H9 (cell line): Measurements from ENCODE around the gene BHLHE23. TPM values are rescaled to one million over a fixed set of nuclear protein-coding genes. Genes with fewer than 3 reads are reported as not detected.

Experiments used
- DNase-seq: peaks from one replicate; pipeline ENCODE4 v3.0.0-alpha.2; 2017
- H2AFZ ChIP-seq: one replicate; pipeline ENCODE4 v1.6.1; 2013; ENCODE audit warnings: mild to moderate bottlenecking, low read length, control low read depth, moderate library complexity
- H2AK5ac ChIP-seq: 2 replicates; pipeline ENCODE4 v1.6.1; 2013; ENCODE audit warnings: low read length, control low read depth, mixed read lengths; ENCODE audit not compliant: insufficient read length
- H2BK120ac ChIP-seq: one replicate; pipeline ENCODE4 v1.6.1; 2013; ENCODE audit warnings: low read depth, mild to moderate bottlenecking, low read length, control low read depth, inconsistent platforms; ENCODE audit not compliant: poor library complexity, severe bottlenecking
- H2BK12ac ChIP-seq: 2 replicates; pipeline ENCODE4 v1.6.1; 2013; ENCODE audit warnings: low read length, control low read depth, mixed read lengths, low read depth; ENCODE audit not compliant: insufficient read length
- H2BK15ac ChIP-seq: 2 replicates; pipeline ENCODE4 v1.6.1; 2013; ENCODE audit warnings: low read depth, low read length, control low read depth
- H2BK20ac ChIP-seq: one replicate; pipeline ENCODE4 v1.6.1; 2013; ENCODE audit warnings: low read depth, mild to moderate bottlenecking, low read length, control low read depth, inconsistent platforms; ENCODE audit not compliant: poor library complexity, severe bottlenecking
- H2BK5ac ChIP-seq: 2 replicates; pipeline ENCODE4 v1.6.1; 2013; ENCODE audit warnings: low read length, control low read depth, mixed read lengths; ENCODE audit not compliant: insufficient read length
- H3K14ac ChIP-seq: 2 replicates; pipeline ENCODE4 v1.6.1; 2013; ENCODE audit warnings: low read length, control low read depth; ENCODE audit not compliant: insufficient read depth
- H3K18ac ChIP-seq: 2 replicates; pipeline ENCODE4 v1.6.1; 2013; ENCODE audit warnings: low read depth, mild to moderate bottlenecking, mixed read lengths, low read length, control low read depth; ENCODE audit not compliant: insufficient read length
- H3K23ac ChIP-seq: 2 replicates; pipeline ENCODE4 v1.6.1; 2013; ENCODE audit warnings: low read length, control low read depth, mixed read lengths, low read depth; ENCODE audit not compliant: insufficient read length
- H3K23me2 ChIP-seq: 2 replicates; pipeline ENCODE4 v1.6.1; 2013; ENCODE audit warnings: low read depth, mild to moderate bottlenecking, mixed read lengths, low read length, control low read depth; ENCODE audit not compliant: insufficient read length, poor library complexity, severe bottlenecking
- H3K27ac ChIP-seq: 2 replicates; pipeline ENCODE4 v1.5.1; 2013; ENCODE audit warnings: low read length, control low read depth, mixed read lengths, low read depth; ENCODE audit not compliant: insufficient read length
- H3K27me3 ChIP-seq: 2 replicates; pipeline ENCODE4 v1.6.1; 2013; ENCODE audit warnings: low read length, control low read depth, inconsistent platforms; ENCODE audit not compliant: insufficient read depth
- H3K4ac ChIP-seq: 2 replicates; pipeline ENCODE4 v1.6.1; 2013; ENCODE audit warnings: low read depth, mild to moderate bottlenecking, control low read depth, inconsistent platforms, low read length, moderate library complexity
- H3K4me1 ChIP-seq: 2 replicates; pipeline ENCODE4 v1.6.1; 2013; ENCODE audit warnings: low read length, control low read depth, inconsistent platforms; ENCODE audit not compliant: insufficient read depth
- H3K4me2 ChIP-seq: 2 replicates; pipeline ENCODE4 v1.6.1; 2013; ENCODE audit warnings: low read length, control low read depth, mixed read lengths; ENCODE audit not compliant: insufficient read length, insufficient read depth
- H3K56ac ChIP-seq: 2 replicates; pipeline ENCODE4 v1.6.1; 2013; ENCODE audit warnings: low read depth, mild to moderate bottlenecking, mixed read lengths, low read length, control low read depth; ENCODE audit not compliant: insufficient read length
- H3K79me1 ChIP-seq: 2 replicates; pipeline ENCODE4 v1.6.1; 2013; ENCODE audit warnings: low read depth, mild to moderate bottlenecking, moderate library complexity, low read length, control low read depth, inconsistent platforms; ENCODE audit not compliant: insufficient read depth, poor library complexity, severe bottlenecking
- H3K79me2 ChIP-seq: 2 replicates; pipeline ENCODE4 v1.6.1; 2013; ENCODE audit warnings: low read length, control low read depth, inconsistent platforms; ENCODE audit not compliant: insufficient read depth
- H3K9ac ChIP-seq: 2 replicates; pipeline ENCODE4 v1.6.1; 2013; ENCODE audit warnings: low read length, control low read depth, mixed read lengths; ENCODE audit not compliant: insufficient read length; ENCODE audit errors: extremely low read depth
- H3K9me3 ChIP-seq: one replicate; pipeline ENCODE4 v1.6.1; 2013; ENCODE audit warnings: low read depth, low read length, inconsistent platforms; ENCODE audit not compliant: control insufficient read depth
- H3T11ph ChIP-seq: one replicate; pipeline ENCODE4 v1.6.1; 2013; ENCODE audit warnings: mild to moderate bottlenecking, low read length, control low read depth, inconsistent platforms
- H4K20me1 ChIP-seq: one replicate; pipeline ENCODE4 v1.6.1; 2013; ENCODE audit not compliant: control insufficient read depth, insufficient read length, insufficient read depth
- H4K5ac ChIP-seq: 2 replicates; pipeline ENCODE4 v1.6.1; 2013; ENCODE audit warnings: low read depth, mild to moderate bottlenecking, mixed read lengths, low read length, control low read depth; ENCODE audit not compliant: insufficient read length
- H4K8ac ChIP-seq: replicated peaks from 2 replicates; pipeline ENCODE4 v1.6.1; 2013; ENCODE audit warnings: low read length, control low read depth, mixed read lengths, low read depth; ENCODE audit not compliant: insufficient read length
- H4K91ac ChIP-seq: 2 replicates; pipeline ENCODE4 v1.6.1; 2013; ENCODE audit warnings: low read depth, mild to moderate bottlenecking, moderate library complexity, mixed read lengths, low read length, control low read depth; ENCODE audit not compliant: insufficient read length
- H3K27ac Mint-ChIP-seq, 3 experiments: 2 replicates in 2 of 3; 3 replicates in 1 of 3; pipeline ENCODE4 v1.8.0; 2020 to 2021; ENCODE audit warnings: mixed read lengths in 3 of 3, mild to moderate bottlenecking in 1 of 3, moderate library complexity in 1 of 3
- H3K27me3 Mint-ChIP-seq: 2 replicates; pipeline ENCODE4 v1.8.0; 2021; ENCODE audit warnings: low read depth, mild to moderate bottlenecking, moderate library complexity, mixed read lengths
- H3K36me3 Mint-ChIP-seq, 3 experiments: 2 replicates in 2 of 3; 3 replicates in 1 of 3; pipeline ENCODE4 v1.8.0; 2020 to 2021; ENCODE audit warnings: low read depth in 3 of 3, mixed read lengths in 3 of 3; ENCODE audit not compliant: insufficient read depth in 1 of 3
- H3K4me1 Mint-ChIP-seq, 2 experiments: 2 replicates each; pipeline ENCODE4 v1.8.0; 2020; ENCODE audit warnings: mixed read lengths in 2 of 2
- H3K4me3 Mint-ChIP-seq, 2 experiments: 2 replicates in 1 of 2; 3 replicates in 1 of 2; pipeline ENCODE4 v1.8.0; 2020 to 2021; ENCODE audit warnings: mild to moderate bottlenecking in 2 of 2, mixed read lengths in 2 of 2, moderate library complexity in 1 of 2
- H3K9me3 Mint-ChIP-seq, 2 experiments: 2 replicates in 1 of 2; 3 replicates in 1 of 2; pipeline ENCODE4 v1.8.0; 2020; ENCODE audit warnings: mild to moderate bottlenecking in 2 of 2, mixed read lengths in 2 of 2, moderate library complexity in 1 of 2
- CTCF ChIP-seq: fragments of 200-600 bp; sonication (generic); conservative IDR thresholded peaks from 3 replicates; pipeline ENCODE4 v1.8.0; 2021; ENCODE audit warnings: antibody characterized with exemption, mild to moderate bottlenecking
- WGBS: extraction: QIAGEN DNeasy Blood & Tissue Kit; methylation state at CpG from one replicate; pipeline ENCODE4 v1.1.7; 2013; ENCODE audit warnings: missing lambda C conversion rate, low lambda C conversion rate, mixed read lengths; ENCODE audit not compliant: insufficient read length; ENCODE audit errors: extremely low coverage; 5-methylcytosine and 5-hydroxymethylcytosine counted together
- total RNA-seq: library from RNA; stranded (reverse); gene quantifications from 2 replicates; pipeline ENCODE4 v1.2.1, GENCODE V29; 2021

BHLHE23 gene
- total RNA-seq, 1 experiment from 2014 or later: 0.35 TPM

- no peak overlapping the region for H4K91ac ChIP-seq
- H3K27ac Mint-ChIP-seq: peak overlapping the region in 1 of 3 experiments; percentile 67; a peak in 2 of 7 replicates
- WGBS: no CpG with 5 or more reads among the region's 26 CpGs
Measured at GRCh38 chr20:63037669-63038268, 31.0 kb upstream of the BHLHE23 start.

More at GRCh38 chr20:63037669-63038268, 31.0 kb upstream of the BHLHE23 start:
- Mint-ChIP-seq H3K4me1 (peaks cover 28 to 42% of the 10 kb centered on the region in 2 experiments), H3K4me3 (no peak overlapping the region; a peak in 1 of 5 replicates), H3K36me3 (no peaks in the 10 kb centered on the region), H3K9me3 (no peaks in the 10 kb centered on the region; a peak in 1 of 5 replicates), H3K27me3 (peaks cover 35% of the 10 kb centered on the region)
- H3K9ac ChIP-seq: no peak overlapping the region
- DNase-seq: no peak
- H3K56ac ChIP-seq: no peak overlapping the region
- H2AK5ac ChIP-seq: no peak overlapping the region
- TF ChIP-seq CTCF: no peak
- H2BK15ac ChIP-seq: no peak overlapping the region
- no peaks in the 10 kb centered on the region for H3K79me2 ChIP-seq
- peaks cover under 1% of the 10 kb centered on the region; the same call in 1 of the 2 replicates for H3K4me1 ChIP-seq
- no peak overlapping the region for H4K8ac ChIP-seq
- H3K23me2 ChIP-seq: no peaks in the 10 kb centered on the region
- no peaks in the 10 kb centered on the region for H3K9me3 ChIP-seq
- no peak overlapping the region for H2BK12ac ChIP-seq
- H3K18ac ChIP-seq: no peak overlapping the region
- no peak overlapping the region for H2BK5ac ChIP-seq
- H3K27me3 ChIP-seq: no peaks in the 10 kb centered on the region
- no peak overlapping the region for H2BK20ac ChIP-seq
- H4K20me1 ChIP-seq: no peaks in the 10 kb centered on the region
- no peak overlapping the region for H3K27ac ChIP-seq
- H3K14ac ChIP-seq: peak overlapping the region; percentile 4; the same call in 1 of the 2 replicates
- H2BK120ac ChIP-seq: no peak overlapping the region
- no peak overlapping the region for H3T11ph ChIP-seq
- H2AFZ ChIP-seq: no peak overlapping the region
- no peak overlapping the region for H3K4ac ChIP-seq
- H4K5ac ChIP-seq: no peak overlapping the region
- no peak overlapping the region for H3K4me2 ChIP-seq
- H3K23ac ChIP-seq: no peak overlapping the region
- H3K79me1 ChIP-seq: no peaks in the 10 kb centered on the region
